HEK293 (cell line): ENCODE data around the gene CDC42BPA.

Source experiments
- ATF2 ChIP-seq: fragments of 450-650 bp; formaldehyde crosslinking; IDR thresholded peaks from 2 replicates; pipeline ENCODE4 v1.5.1; 2016; ENCODE audit warnings: missing biosample characterization, missing genetic modification characterization, low read depth
- ELK4 ChIP-seq: IDR thresholded peaks from 2 replicates; pipeline ENCODE4 v1.6.1; 2011; ENCODE audit warnings: mild to moderate bottlenecking, low read depth, low read length, borderline replicate concordance
- SCRT2 ChIP-seq: fragments of 450-650 bp; formaldehyde crosslinking; IDR thresholded peaks from 2 replicates; pipeline ENCODE4 v1.5.1; 2016; ENCODE audit warnings: missing biosample characterization, missing genetic modification characterization
- SETDB1 ChIP-seq: IDR thresholded peaks from one replicate; pipeline ENCODE4 v1.6.1; 2017; ENCODE audit warnings: mild to moderate bottlenecking, low read length, moderate library complexity, mixed read lengths; ENCODE audit not compliant: insufficient read length
- ZBTB21 ChIP-seq: fragments of 450-650 bp; formaldehyde crosslinking; IDR thresholded peaks from 2 replicates; pipeline ENCODE4 v1.5.1; 2017; ENCODE audit warnings: missing biosample characterization, missing genetic modification characterization
- ZSCAN16 ChIP-seq: fragments of 450-650 bp; formaldehyde crosslinking; IDR thresholded peaks from 2 replicates; pipeline ENCODE4 v1.5.1; 2016; ENCODE audit warnings: missing biosample characterization, missing genetic modification characterization
- TF ChIP-seq, protein P1 (sequence below): fragments of 450-650 bp; formaldehyde crosslinking; IDR thresholded peaks from 2 replicates; pipeline ENCODE4 v1.5.1; 2016; ENCODE audit warnings: missing biosample characterization, missing genetic modification characterization
- TF ChIP-seq, protein P2 (sequence below): fragments of 450-650 bp; formaldehyde crosslinking; conservative IDR thresholded peaks from 2 replicates; pipeline ENCODE4 v1.5.1; 2016; ENCODE audit warnings: low read depth, missing biosample characterization, missing genetic modification characterization
- TF ChIP-seq, protein P3 (sequence below): fragments of 450-650 bp; formaldehyde crosslinking; IDR thresholded peaks from 2 replicates; pipeline ENCODE4 v1.5.1; 2016; ENCODE audit warnings: missing biosample characterization, missing genetic modification characterization
- TF ChIP-seq, protein P4 (sequence below): fragments of 450-650 bp; formaldehyde crosslinking; IDR thresholded peaks from 2 replicates; pipeline ENCODE4 v1.5.1; 2016; ENCODE audit warnings: missing biosample characterization, missing genetic modification characterization

- no peak for TF ChIP-seq SCRT2 (tag by site-specific recombination)
- TF ChIP-seq ELK4: no peak
- TF ChIP-seq, protein P1, sequence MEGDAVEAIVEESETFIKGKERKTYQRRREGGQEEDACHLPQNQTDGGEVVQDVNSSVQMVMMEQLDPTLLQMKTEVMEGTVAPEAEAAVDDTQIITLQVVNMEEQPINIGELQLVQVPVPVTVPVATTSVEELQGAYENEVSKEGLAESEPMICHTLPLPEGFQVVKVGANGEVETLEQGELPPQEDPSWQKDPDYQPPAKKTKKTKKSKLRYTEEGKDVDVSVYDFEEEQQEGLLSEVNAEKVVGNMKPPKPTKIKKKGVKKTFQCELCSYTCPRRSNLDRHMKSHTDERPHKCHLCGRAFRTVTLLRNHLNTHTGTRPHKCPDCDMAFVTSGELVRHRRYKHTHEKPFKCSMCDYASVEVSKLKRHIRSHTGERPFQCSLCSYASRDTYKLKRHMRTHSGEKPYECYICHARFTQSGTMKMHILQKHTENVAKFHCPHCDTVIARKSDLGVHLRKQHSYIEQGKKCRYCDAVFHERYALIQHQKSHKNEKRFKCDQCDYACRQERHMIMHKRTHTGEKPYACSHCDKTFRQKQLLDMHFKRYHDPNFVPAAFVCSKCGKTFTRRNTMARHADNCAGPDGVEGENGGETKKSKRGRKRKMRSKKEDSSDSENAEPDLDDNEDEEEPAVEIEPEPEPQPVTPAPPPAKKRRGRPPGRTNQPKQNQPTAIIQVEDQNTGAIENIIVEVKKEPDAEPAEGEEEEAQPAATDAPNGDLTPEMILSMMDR: no peak
- TF ChIP-seq SETDB1: no peak
- TF ChIP-seq, protein P2, sequence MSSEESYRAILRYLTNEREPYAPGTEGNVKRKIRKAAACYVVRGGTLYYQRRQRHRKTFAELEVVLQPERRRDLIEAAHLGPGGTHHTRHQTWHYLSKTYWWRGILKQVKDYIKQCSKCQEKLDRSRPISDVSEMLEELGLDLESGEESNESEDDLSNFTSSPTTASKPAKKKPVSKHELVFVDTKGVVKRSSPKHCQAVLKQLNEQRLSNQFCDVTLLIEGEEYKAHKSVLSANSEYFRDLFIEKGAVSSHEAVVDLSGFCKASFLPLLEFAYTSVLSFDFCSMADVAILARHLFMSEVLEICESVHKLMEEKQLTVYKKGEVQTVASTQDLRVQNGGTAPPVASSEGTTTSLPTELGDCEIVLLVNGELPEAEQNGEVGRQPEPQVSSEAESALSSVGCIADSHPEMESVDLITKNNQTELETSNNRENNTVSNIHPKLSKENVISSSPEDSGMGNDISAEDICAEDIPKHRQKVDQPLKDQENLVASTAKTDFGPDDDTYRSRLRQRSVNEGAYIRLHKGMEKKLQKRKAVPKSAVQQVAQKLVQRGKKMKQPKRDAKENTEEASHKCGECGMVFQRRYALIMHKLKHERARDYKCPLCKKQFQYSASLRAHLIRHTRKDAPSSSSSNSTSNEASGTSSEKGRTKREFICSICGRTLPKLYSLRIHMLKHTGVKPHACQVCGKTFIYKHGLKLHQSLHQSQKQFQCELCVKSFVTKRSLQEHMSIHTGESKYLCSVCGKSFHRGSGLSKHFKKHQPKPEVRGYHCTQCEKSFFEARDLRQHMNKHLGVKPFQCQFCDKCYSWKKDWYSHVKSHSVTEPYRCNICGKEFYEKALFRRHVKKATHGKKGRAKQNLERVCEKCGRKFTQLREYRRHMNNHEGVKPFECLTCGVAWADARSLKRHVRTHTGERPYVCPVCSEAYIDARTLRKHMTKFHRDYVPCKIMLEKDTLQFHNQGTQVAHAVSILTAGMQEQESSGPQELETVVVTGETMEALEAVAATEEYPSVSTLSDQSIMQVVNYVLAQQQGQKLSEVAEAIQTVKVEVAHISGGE (tag by site-specific recombination): no peak
- TF ChIP-seq, protein P3, sequence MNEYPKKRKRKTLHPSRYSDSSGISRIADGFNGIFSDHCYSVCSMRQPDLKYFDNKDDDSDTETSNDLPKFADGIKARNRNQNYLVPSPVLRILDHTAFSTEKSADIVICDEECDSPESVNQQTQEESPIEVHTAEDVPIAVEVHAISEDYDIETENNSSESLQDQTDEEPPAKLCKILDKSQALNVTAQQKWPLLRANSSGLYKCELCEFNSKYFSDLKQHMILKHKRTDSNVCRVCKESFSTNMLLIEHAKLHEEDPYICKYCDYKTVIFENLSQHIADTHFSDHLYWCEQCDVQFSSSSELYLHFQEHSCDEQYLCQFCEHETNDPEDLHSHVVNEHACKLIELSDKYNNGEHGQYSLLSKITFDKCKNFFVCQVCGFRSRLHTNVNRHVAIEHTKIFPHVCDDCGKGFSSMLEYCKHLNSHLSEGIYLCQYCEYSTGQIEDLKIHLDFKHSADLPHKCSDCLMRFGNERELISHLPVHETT (tag by site-specific recombination): no peak
- TF ChIP-seq ZSCAN16 (tag by site-specific recombination): no peak
- TF ChIP-seq, protein P4, sequence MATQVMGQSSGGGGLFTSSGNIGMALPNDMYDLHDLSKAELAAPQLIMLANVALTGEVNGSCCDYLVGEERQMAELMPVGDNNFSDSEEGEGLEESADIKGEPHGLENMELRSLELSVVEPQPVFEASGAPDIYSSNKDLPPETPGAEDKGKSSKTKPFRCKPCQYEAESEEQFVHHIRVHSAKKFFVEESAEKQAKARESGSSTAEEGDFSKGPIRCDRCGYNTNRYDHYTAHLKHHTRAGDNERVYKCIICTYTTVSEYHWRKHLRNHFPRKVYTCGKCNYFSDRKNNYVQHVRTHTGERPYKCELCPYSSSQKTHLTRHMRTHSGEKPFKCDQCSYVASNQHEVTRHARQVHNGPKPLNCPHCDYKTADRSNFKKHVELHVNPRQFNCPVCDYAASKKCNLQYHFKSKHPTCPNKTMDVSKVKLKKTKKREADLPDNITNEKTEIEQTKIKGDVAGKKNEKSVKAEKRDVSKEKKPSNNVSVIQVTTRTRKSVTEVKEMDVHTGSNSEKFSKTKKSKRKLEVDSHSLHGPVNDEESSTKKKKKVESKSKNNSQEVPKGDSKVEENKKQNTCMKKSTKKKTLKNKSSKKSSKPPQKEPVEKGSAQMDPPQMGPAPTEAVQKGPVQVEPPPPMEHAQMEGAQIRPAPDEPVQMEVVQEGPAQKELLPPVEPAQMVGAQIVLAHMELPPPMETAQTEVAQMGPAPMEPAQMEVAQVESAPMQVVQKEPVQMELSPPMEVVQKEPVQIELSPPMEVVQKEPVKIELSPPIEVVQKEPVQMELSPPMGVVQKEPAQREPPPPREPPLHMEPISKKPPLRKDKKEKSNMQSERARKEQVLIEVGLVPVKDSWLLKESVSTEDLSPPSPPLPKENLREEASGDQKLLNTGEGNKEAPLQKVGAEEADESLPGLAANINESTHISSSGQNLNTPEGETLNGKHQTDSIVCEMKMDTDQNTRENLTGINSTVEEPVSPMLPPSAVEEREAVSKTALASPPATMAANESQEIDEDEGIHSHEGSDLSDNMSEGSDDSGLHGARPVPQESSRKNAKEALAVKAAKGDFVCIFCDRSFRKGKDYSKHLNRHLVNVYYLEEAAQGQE (tag by site-specific recombination): no peak
- no peak for TF ChIP-seq ZBTB21
- TF ChIP-seq ATF2 (tag by site-specific recombination): no peak
Observed at GRCh38 chr1:226948480-226948879, 369.8 kb downstream of the CDC42BPA start.
